ENCODE measurements around the gene ERLEC1.
A peak's percentile ranks its signal among the peaks of the same experiment; 100 is the strongest.

Gene ERLEC1

DNA sequence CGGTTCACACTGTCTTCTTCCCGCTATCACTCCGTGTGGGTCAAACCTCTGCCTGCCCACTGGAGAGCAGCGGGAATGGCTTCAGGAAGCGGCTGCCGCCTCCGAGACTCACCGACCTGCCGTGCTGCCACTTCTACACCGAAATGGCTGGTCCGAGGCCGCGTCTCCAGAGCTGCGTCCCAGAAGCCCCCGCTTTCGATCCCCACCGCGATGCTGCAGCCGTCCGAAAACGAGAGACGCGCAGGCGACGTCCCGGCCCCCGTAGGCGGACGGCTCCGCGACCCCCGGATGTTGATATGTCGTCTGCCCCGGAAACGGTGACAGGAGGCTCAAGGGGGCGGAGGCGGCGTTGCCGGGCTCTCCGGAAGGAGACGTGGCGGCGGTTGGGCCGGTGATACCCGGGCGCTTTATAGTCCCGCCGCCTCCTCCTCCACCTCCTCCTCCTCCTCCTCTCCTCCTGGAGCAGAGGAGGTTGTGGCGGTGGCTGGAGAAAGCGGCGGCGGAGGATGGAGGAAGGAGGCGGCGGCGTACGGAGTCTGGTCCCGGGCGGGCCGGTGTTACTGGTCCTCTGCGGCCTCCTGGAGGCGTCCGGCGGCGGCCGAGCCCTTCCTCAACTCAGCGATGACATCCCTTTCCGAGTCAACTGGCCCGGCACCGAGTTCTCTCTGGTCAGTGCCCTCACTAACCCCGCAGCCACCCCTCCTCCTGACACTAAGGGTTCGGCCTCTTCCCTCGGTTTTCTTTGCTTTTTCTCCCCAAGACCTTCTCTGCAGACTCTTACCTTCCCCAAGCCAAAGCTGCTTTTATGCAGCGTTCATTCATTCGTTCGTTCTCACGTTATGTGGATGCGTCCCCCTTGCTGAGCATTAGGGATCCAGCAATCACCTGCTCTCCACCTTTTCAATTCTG is at the start of gene ERLEC1, which contains the start of gene ASB3:
ERLEC1 (plus strand) TSS at position 340 of the 909 bp plus-strand sequence; CDS start at position 507, 167 bp downstream.
ASB3 (minus strand) TSS at position 249 of the 909 bp plus-strand sequence. CDS start 21,381 bp downstream, outside the sequence.
- DNase-seq (ENCODE audit: low spot score): peak; percentile 91
- H3K4me3 ChIP-seq: peak within 1 kb of the TSS; percentile 91
- H3K27ac ChIP-seq: peak within 1 kb of the TSS; percentile 83 to 91
- TF ChIP-seq, protein P1, sequence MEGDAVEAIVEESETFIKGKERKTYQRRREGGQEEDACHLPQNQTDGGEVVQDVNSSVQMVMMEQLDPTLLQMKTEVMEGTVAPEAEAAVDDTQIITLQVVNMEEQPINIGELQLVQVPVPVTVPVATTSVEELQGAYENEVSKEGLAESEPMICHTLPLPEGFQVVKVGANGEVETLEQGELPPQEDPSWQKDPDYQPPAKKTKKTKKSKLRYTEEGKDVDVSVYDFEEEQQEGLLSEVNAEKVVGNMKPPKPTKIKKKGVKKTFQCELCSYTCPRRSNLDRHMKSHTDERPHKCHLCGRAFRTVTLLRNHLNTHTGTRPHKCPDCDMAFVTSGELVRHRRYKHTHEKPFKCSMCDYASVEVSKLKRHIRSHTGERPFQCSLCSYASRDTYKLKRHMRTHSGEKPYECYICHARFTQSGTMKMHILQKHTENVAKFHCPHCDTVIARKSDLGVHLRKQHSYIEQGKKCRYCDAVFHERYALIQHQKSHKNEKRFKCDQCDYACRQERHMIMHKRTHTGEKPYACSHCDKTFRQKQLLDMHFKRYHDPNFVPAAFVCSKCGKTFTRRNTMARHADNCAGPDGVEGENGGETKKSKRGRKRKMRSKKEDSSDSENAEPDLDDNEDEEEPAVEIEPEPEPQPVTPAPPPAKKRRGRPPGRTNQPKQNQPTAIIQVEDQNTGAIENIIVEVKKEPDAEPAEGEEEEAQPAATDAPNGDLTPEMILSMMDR (IDR thresholded peaks at IDR 0.05): no peak

- TF ChIP-seq, protein P1 (IDR thresholded peaks at IDR 0.05): no peak
- H3K27ac ChIP-seq: no peak overlapping the region
- no peak for DNase-seq (ENCODE audit: low spot score)
Measured at GRCh38 chr2:53737091-53737490, 49.8 kb upstream of the ERLEC1 start.

GRCh38 chr2:53739032-53739431 is 47.8 kb upstream of the ERLEC1 start:
- no peak for DNase-seq (ENCODE audit: low spot score)
- Histone ChIP-seq H3K27ac (no peak overlapping the region), H3K4me3 (no peak overlapping the region)
- TF ChIP-seq, protein P1 (IDR thresholded peaks at IDR 0.05): no peak

More at GRCh38 chr2:53737091-53737490, 49.8 kb upstream of the ERLEC1 start:
- no peak overlapping the region for H3K4me3 ChIP-seq

- TF ChIP-seq, protein P1 (IDR thresholded peaks at IDR 0.05): no peak
- no peak overlapping the region for H3K27ac ChIP-seq
- no peak for DNase-seq (ENCODE audit: low spot score)
- H3K4me3 ChIP-seq: no peak overlapping the region
Measured at GRCh38 chr2:53740170-53740569, 46.7 kb upstream of the ERLEC1 start.

DNA sequence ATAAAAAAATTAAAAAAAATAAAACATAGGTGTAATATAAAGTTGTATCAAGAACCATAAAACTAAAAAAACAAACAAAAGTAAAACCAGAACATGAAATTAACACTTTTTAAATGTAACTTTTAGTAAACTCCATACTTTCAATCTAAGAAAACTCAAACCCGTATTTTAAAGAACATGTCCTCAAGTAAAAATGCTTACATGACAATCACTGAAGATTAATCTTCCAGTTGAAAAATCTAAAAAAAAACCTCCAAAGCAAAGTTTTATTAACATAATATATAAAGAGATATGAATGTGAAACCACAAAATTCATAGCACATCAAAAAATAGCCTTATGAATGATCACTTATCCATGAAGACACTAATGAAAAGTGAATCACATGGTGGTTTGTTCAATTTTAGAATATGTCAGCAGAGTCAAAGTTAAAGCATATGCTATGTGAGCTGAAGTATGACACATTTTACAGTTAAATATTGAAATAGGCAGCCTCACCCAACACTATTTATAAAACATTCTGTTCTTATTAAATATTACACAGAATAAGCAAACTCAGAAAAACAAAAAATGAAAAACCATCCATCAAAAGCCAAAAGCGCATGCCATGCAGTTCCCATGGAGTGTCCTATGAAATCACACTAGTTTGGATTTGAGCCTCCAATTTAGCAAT is 42.3 kb upstream of the ERLEC1 start:
- TF ChIP-seq, protein P1 (IDR thresholded peaks at IDR 0.05): no peak
- Histone ChIP-seq H3K27ac (no peak overlapping the region), H3K4me3 (no peak overlapping the region)
- DNase-seq (ENCODE audit: low spot score): no peak

DNA sequence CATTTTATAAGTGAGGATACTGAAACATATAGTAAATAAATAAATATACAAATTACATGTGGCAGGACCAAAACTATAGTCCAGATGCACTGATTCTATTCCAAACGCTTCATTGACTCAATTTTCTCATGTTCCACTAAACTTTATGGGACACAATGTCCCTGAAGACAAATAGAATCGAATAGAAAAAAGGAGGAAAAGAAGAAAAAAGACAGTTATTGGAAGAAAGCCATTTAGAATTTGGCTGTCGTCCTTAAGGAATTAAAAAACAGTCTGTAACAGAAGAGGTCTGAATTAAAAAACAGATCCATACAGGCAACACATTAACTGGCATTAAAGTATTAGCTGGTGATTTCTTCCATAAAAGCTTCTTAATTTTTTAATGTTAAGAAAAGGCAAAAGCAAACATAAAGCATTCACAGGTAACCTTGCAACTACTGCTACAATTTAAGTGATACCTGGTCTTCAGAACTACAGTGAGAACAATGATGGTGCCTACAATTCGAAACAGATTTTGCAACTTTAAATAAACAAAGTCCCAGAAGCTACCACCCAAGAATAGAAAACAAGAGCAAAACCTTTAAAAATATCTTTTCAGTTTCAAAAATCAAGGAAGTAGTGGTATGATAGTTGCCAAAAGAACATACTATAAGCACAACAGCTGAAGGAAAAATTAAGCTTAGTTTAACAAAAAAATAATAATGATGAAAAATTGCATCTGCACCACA is 36.6 kb upstream of the ERLEC1 start:
- TF ChIP-seq, protein P1 (IDR thresholded peaks at IDR 0.05): no peak
- no peak overlapping the region for H3K27ac ChIP-seq
- DNase-seq (ENCODE audit: low spot score): no peak
- H3K4me3 ChIP-seq: no peak overlapping the region

Data from coronary artery (tissue), 2 donors.